ENCODE measurements around the gene PGAP1. TPM values are rescaled to one million over a fixed set of nuclear protein-coding genes. Genes with fewer than 3 reads are reported as not detected.

PGAP1 gene
- total RNA-seq, 4 donors from 2014 or later, result 19.4 to 76.3 (median 23.7) TPM

- no peaks in the 10 kb centered on the region for H3K36me3 ChIP-seq
- DNase-seq, result no peak
- H3K4me3 ChIP-seq, result no peak overlapping the region
- no peaks in the 10 kb centered on the region for H3K4me1 ChIP-seq
- intact Hi-C loops (cut with DNase I; ENCODE audit: low total_unique reads), result no loop called here
- H3K27me3 ChIP-seq, result no peaks in the 10 kb centered on the region
- no peak for TF ChIP-seq POLR2A (IDR thresholded peaks at IDR 0.05)
- no peak for TF ChIP-seq CTCF (IDR thresholded peaks at IDR 0.05)
- no peaks in the 10 kb centered on the region for H3K9me3 ChIP-seq
- H3K27ac ChIP-seq, result no peak overlapping the region
Observed at GRCh38 chr2:196851088-196851487, 75.4 kb downstream of the PGAP1 start.

- intact Hi-C loops (cut with DNase I; ENCODE audit: low total_unique reads), result no loop called here
- no peak overlapping the region for H3K4me3 ChIP-seq
- no peak overlapping the region for H3K27ac ChIP-seq
- no peaks in the 10 kb centered on the region for H3K36me3 ChIP-seq
- H3K4me1 ChIP-seq, result no peaks in the 10 kb centered on the region
- H3K27me3 ChIP-seq, result no peaks in the 10 kb centered on the region
- DNase-seq, result no peak
- H3K9me3 ChIP-seq, result no peaks in the 10 kb centered on the region
- TF ChIP-seq POLR2A (IDR thresholded peaks at IDR 0.05), result no peak
- TF ChIP-seq CTCF (IDR thresholded peaks at IDR 0.05), result no peak
Observed at GRCh38 chr2:196849895-196850294, 76.6 kb downstream of the PGAP1 start.

- DNase-seq, result no peak
- H3K27me3 ChIP-seq, result no peaks in the 10 kb centered on the region
- intact Hi-C loops (cut with DNase I; ENCODE audit: low total_unique reads), result no loop called here
- H3K9me3 ChIP-seq, result no peaks in the 10 kb centered on the region
- TF ChIP-seq POLR2A (IDR thresholded peaks at IDR 0.05) (no peak), CTCF (IDR thresholded peaks at IDR 0.05) (no peak)
- no peaks in the 10 kb centered on the region for H3K4me1 ChIP-seq
- no peak overlapping the region for H3K4me3 ChIP-seq
- no peak overlapping the region for H3K27ac ChIP-seq
- no peaks in the 10 kb centered on the region for H3K36me3 ChIP-seq
Observed at GRCh38 chr2:196846295-196846694, 80.2 kb downstream of the PGAP1 start.

GRCh38 chr2:196845371-196845770, 81.1 kb downstream of the PGAP1 start:
- no peaks in the 10 kb centered on the region for H3K27me3 ChIP-seq
- no peak overlapping the region for H3K27ac ChIP-seq
- H3K36me3 ChIP-seq, result no peaks in the 10 kb centered on the region
- DNase-seq, result no peak
- intact Hi-C loops (cut with DNase I; ENCODE audit: low total_unique reads), result no loop called here
- no peaks in the 10 kb centered on the region for H3K9me3 ChIP-seq
- no peak overlapping the region for H3K4me3 ChIP-seq
- H3K4me1 ChIP-seq, result no peaks in the 10 kb centered on the region
- TF ChIP-seq POLR2A (IDR thresholded peaks at IDR 0.05), result no peak
- no peak for TF ChIP-seq CTCF (IDR thresholded peaks at IDR 0.05)

GRCh38 chr2:196840171-196840570, 86.3 kb downstream of the PGAP1 start:
- Histone ChIP-seq H3K9me3 (no peaks in the 10 kb centered on the region), H3K27ac (no peak overlapping the region), H3K27me3 (no peaks in the 10 kb centered on the region), H3K4me3 (no peak overlapping the region), H3K4me1 (no peaks in the 10 kb centered on the region), H3K36me3 (no peaks in the 10 kb centered on the region)
- no peak for DNase-seq
- TF ChIP-seq POLR2A (IDR thresholded peaks at IDR 0.05) (no peak), CTCF (IDR thresholded peaks at IDR 0.05) (no peak)
- intact Hi-C loops (cut with DNase I; ENCODE audit: low total_unique reads), result no loop called here

All from uterus (tissue), 4 donors.